ENCODE measurements around the gene SRGAP2B. TPM values are rescaled to one million over a fixed set of nuclear protein-coding genes. Genes with fewer than 3 reads are reported as not detected.
"Not testable (repeated sequence)": the region's sequence is repeated elsewhere in the genome, so short reads cannot be mapped to it uniquely, and the experiment has no call there.

SRGAP2B gene
- total and polyA plus RNA-seq, 10 of the 15 experiments (the other 5 are each of a cell fraction or from before 2014, with no cell fraction given) = 1.2 to 8.9 (median 3.0) TPM

- H3K27me3 ChIP-seq (replicated peaks in 1 of 2; ENCODE audit: control insufficient read depth in 2 of 2, insufficient read depth in 2 of 2, low read length in 1 of 2); H3K4me3 ChIP-seq; H3K4me2 ChIP-seq (ENCODE audit: control insufficient read depth, insufficient read depth); H3K9me3 ChIP-seq (replicated peaks; ENCODE audit: control insufficient read depth, insufficient read depth, low read length); H3K4me1 ChIP-seq (ENCODE audit: control insufficient read depth, insufficient read depth, low read length); H3K79me2 ChIP-seq (ENCODE audit: control insufficient read depth, insufficient read depth, low read length); SMC1A ChIA-PET (ENCODE audit: uncharacterized antibody, unreplicated experiment); H3K27ac ChIP-seq (ENCODE audit: control insufficient read depth, insufficient read depth); POLR2A ChIA-PET; ATAC-seq; H3K9ac ChIP-seq (ENCODE audit: control insufficient read depth, insufficient read depth, low read length); CTCF ChIA-PET; FAIRE-seq; H2AFZ ChIP-seq (ENCODE audit: control insufficient read depth, low read depth, low read length); DNase-seq (ENCODE audit: low read depth, low spot score); BruUV-seq (replicated peaks); in situ Hi-C loops (cut with MboI); RAD21 ChIA-PET (ENCODE audit: unreplicated experiment); H4K20me1 ChIP-seq (ENCODE audit: control insufficient read depth, insufficient read depth); intact Hi-C loops (cut with micrococcal nuclease; ENCODE audit: unreplicated experiment); H3K36me3 ChIP-seq (ENCODE audit: control insufficient read depth in 2 of 2, insufficient read depth in 2 of 2, low read length in 1 of 2): not testable (repeated sequence)
- 57% methylated on average over 1 of the region's 2 CpGs for WGBS (ENCODE audit: insufficient coverage, insufficient replicate concordance, low lambda C conversion rate, missing lambda C conversion rate)
Observed at GRCh38 chr1:145036019-145036418, 59.1 kb downstream of the SRGAP2B start.

DNA sequence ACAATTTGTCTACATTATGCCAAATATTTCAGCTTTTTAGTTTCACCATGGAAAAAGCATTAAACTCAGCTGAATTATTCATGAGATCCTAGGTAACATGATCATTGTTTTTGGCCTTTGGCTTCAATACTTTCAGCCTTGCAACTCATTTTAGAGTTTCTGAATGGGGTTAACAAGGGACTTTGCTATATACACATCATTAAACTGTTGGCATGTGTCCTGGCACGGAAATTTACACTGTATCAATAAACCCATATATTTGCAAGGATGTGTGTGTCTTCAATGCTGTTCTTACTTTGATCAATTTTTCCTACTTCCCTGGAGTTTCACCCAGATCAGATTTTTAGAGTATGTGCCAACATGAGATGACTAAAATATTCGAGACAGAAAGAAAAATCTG, 61.6 kb downstream of the SRGAP2B start:
- H3K27me3 ChIP-seq (replicated peaks in 1 of 2; ENCODE audit: control insufficient read depth in 2 of 2, insufficient read depth in 2 of 2, low read length in 1 of 2); POLR2A ChIA-PET; H3K27ac ChIP-seq (ENCODE audit: control insufficient read depth, insufficient read depth); in situ Hi-C loops (cut with MboI); intact Hi-C loops (cut with micrococcal nuclease; ENCODE audit: unreplicated experiment); SMC1A ChIA-PET (ENCODE audit: uncharacterized antibody, unreplicated experiment); H3K4me1 ChIP-seq (ENCODE audit: control insufficient read depth, insufficient read depth, low read length); H3K36me3 ChIP-seq (ENCODE audit: control insufficient read depth in 2 of 2, insufficient read depth in 2 of 2, low read length in 1 of 2); H2AFZ ChIP-seq (ENCODE audit: control insufficient read depth, low read depth, low read length); BruUV-seq (replicated peaks); H3K9me3 ChIP-seq (replicated peaks; ENCODE audit: control insufficient read depth, insufficient read depth, low read length); H4K20me1 ChIP-seq (ENCODE audit: control insufficient read depth, insufficient read depth); H3K4me2 ChIP-seq (ENCODE audit: control insufficient read depth, insufficient read depth); H3K79me2 ChIP-seq (ENCODE audit: control insufficient read depth, insufficient read depth, low read length); H3K9ac ChIP-seq (ENCODE audit: control insufficient read depth, insufficient read depth, low read length); CTCF ChIA-PET; RAD21 ChIA-PET (ENCODE audit: unreplicated experiment); DNase-seq (ENCODE audit: low read depth, low spot score); ATAC-seq; H3K4me3 ChIP-seq; FAIRE-seq: not testable (repeated sequence)
- WGBS (ENCODE audit: insufficient coverage, insufficient replicate concordance, low lambda C conversion rate, missing lambda C conversion rate) = no CpG with 5 or more reads among the region's 2 CpGs

GRCh38 chr1:145027251-145027650, 67.9 kb downstream of the SRGAP2B start:
- CTCF ChIA-PET; BruUV-seq (replicated peaks); H3K4me2 ChIP-seq (ENCODE audit: control insufficient read depth, insufficient read depth); intact Hi-C loops (cut with micrococcal nuclease; ENCODE audit: unreplicated experiment); POLR2A ChIA-PET; SMC1A ChIA-PET (ENCODE audit: uncharacterized antibody, unreplicated experiment); H3K9me3 ChIP-seq (replicated peaks; ENCODE audit: control insufficient read depth, insufficient read depth, low read length); RAD21 ChIA-PET (ENCODE audit: unreplicated experiment); FAIRE-seq; H3K27ac ChIP-seq (ENCODE audit: control insufficient read depth, insufficient read depth); DNase-seq (ENCODE audit: low read depth, low spot score); H3K4me3 ChIP-seq; H4K20me1 ChIP-seq (ENCODE audit: control insufficient read depth, insufficient read depth); in situ Hi-C loops (cut with MboI); ATAC-seq; H2AFZ ChIP-seq (ENCODE audit: control insufficient read depth, low read depth, low read length); H3K9ac ChIP-seq (ENCODE audit: control insufficient read depth, insufficient read depth, low read length); H3K27me3 ChIP-seq (replicated peaks in 1 of 2; ENCODE audit: control insufficient read depth in 2 of 2, insufficient read depth in 2 of 2, low read length in 1 of 2); H3K4me1 ChIP-seq (ENCODE audit: control insufficient read depth, insufficient read depth, low read length); H3K79me2 ChIP-seq (ENCODE audit: control insufficient read depth, insufficient read depth, low read length); H3K36me3 ChIP-seq (ENCODE audit: control insufficient read depth in 2 of 2, insufficient read depth in 2 of 2, low read length in 1 of 2): not testable (repeated sequence)
- WGBS (ENCODE audit: insufficient coverage, insufficient replicate concordance, low lambda C conversion rate, missing lambda C conversion rate) = no CpG with 5 or more reads among the region's 4 CpGs

- in situ Hi-C loops (cut with MboI); FAIRE-seq; H3K4me2 ChIP-seq (ENCODE audit: control insufficient read depth, insufficient read depth); H3K9me3 ChIP-seq (replicated peaks; ENCODE audit: control insufficient read depth, insufficient read depth, low read length); H3K27me3 ChIP-seq (replicated peaks in 1 of 2; ENCODE audit: control insufficient read depth in 2 of 2, insufficient read depth in 2 of 2, low read length in 1 of 2); RAD21 ChIA-PET (ENCODE audit: unreplicated experiment); H4K20me1 ChIP-seq (ENCODE audit: control insufficient read depth, insufficient read depth); ATAC-seq; H2AFZ ChIP-seq (ENCODE audit: control insufficient read depth, low read depth, low read length); DNase-seq (ENCODE audit: low read depth, low spot score); H3K4me1 ChIP-seq (ENCODE audit: control insufficient read depth, insufficient read depth, low read length); H3K9ac ChIP-seq (ENCODE audit: control insufficient read depth, insufficient read depth, low read length); intact Hi-C loops (cut with micrococcal nuclease; ENCODE audit: unreplicated experiment); BruUV-seq (replicated peaks); POLR2A ChIA-PET; H3K4me3 ChIP-seq; H3K27ac ChIP-seq (ENCODE audit: control insufficient read depth, insufficient read depth); SMC1A ChIA-PET (ENCODE audit: uncharacterized antibody, unreplicated experiment); H3K36me3 ChIP-seq (ENCODE audit: control insufficient read depth in 2 of 2, insufficient read depth in 2 of 2, low read length in 1 of 2); CTCF ChIA-PET; H3K79me2 ChIP-seq (ENCODE audit: control insufficient read depth, insufficient read depth, low read length): not testable (repeated sequence)
Observed at GRCh38 chr1:145025286-145025685, 69.8 kb downstream of the SRGAP2B start.

Measured in GM12878 (cell line).